HepG2 (cell line): ENCODE measurements around the gene ACTN3. TPM values are rescaled to one million over a fixed set of nuclear protein-coding genes. Genes with fewer than 3 reads are reported as not detected.

Experiments
- AKAP8 ChIP-seq: sonication (generic); formaldehyde crosslinking; IDR thresholded peaks from 2 replicates; pipeline ENCODE4 v1.5.1; 2020; ENCODE audit warnings: mild to moderate bottlenecking, missing genetic modification reagents
- ATF7 ChIP-seq, 2 experiments: fragments of 450-650 bp in 1 of 2; sonication (generic) in 1 of 2; formaldehyde crosslinking in 1 of 2; IDR thresholded peaks; 2 replicates each; pipeline versions ENCODE4 v1.4.0 to v1.6.1; 2016 to 2020; ENCODE audit warnings: antibody characterized with exemption in 1 of 2, mild to moderate bottlenecking in 1 of 2, missing genetic modification reagents in 1 of 2
- CC2D1A ChIP-seq: sonication (generic); formaldehyde crosslinking; IDR thresholded peaks from 2 replicates; pipeline ENCODE4 v1.8.1; 2023; ENCODE audit warnings: mild to moderate bottlenecking, missing genetic modification reagents
- DNMT1 ChIP-seq: sonication (generic); formaldehyde crosslinking; IDR thresholded peaks from 2 replicates; pipeline ENCODE4 v1.5.1; 2020; ENCODE audit warnings: mild to moderate bottlenecking, missing genetic modification reagents
- FOSL2 ChIP-seq: sonication (generic); formaldehyde crosslinking; IDR thresholded peaks from 2 replicates; pipeline ENCODE4 v1.4.0; 2020; ENCODE audit warnings: missing genetic modification reagents
- FOXA3 ChIP-seq: IDR thresholded peaks from 2 replicates; pipeline ENCODE4 v1.6.1; 2016; ENCODE audit warnings: missing genetic modification reagents, missing compliant biosample characterization
- GLI4 ChIP-seq: sonication (generic); formaldehyde crosslinking; IDR thresholded peaks from 2 replicates; pipeline ENCODE4 v1.5.1; 2020; ENCODE audit warnings: missing genetic modification reagents, mild to moderate bottlenecking, moderate library complexity, borderline replicate concordance
- HOXA3 ChIP-seq: sonication (generic); formaldehyde crosslinking; IDR thresholded peaks from 2 replicates; pipeline ENCODE4 v1.5.0; 2020; ENCODE audit warnings: missing genetic modification reagents
- KLF12 ChIP-seq: sonication (generic); formaldehyde crosslinking; IDR thresholded peaks from 2 replicates; pipeline ENCODE4 v1.4.0; 2020; ENCODE audit warnings: missing genetic modification reagents, borderline replicate concordance
- MXD4 ChIP-seq: IDR thresholded peaks from 2 replicates; pipeline ENCODE4 v1.6.1; 2016; ENCODE audit warnings: mild to moderate bottlenecking, missing biosample characterization, missing genetic modification reagents
- NFE2L1 ChIP-seq: sonication (generic); formaldehyde crosslinking; IDR thresholded peaks from 2 replicates; pipeline ENCODE4 v1.4.0; 2020; ENCODE audit warnings: missing genetic modification reagents, mild to moderate bottlenecking, borderline replicate concordance
- PHF21A ChIP-seq: sonication (generic); formaldehyde crosslinking; IDR thresholded peaks from 2 replicates; pipeline ENCODE4 v1.5.0; 2020; ENCODE audit warnings: mild to moderate bottlenecking, missing genetic modification reagents
- SMAD1 ChIP-seq: sonication (generic); formaldehyde crosslinking; IDR thresholded peaks from 2 replicates; pipeline ENCODE4 v1.4.0; 2020; ENCODE audit warnings: missing genetic modification reagents, low read depth, mild to moderate bottlenecking, borderline replicate concordance
- SP2 ChIP-seq: sonication (generic); formaldehyde crosslinking; IDR thresholded peaks from 2 replicates; pipeline ENCODE4 v1.5.1; 2020; ENCODE audit warnings: mild to moderate bottlenecking, missing genetic modification reagents
- TCF7L2 ChIP-seq: IDR thresholded peaks from 2 replicates; pipeline ENCODE4 v1.6.1; 2011; ENCODE audit warnings: mild to moderate bottlenecking, low read depth, low read length, moderate library complexity
- XBP1 ChIP-seq: sonication (generic); formaldehyde crosslinking; IDR thresholded peaks from 2 replicates; pipeline ENCODE4 v1.5.0; 2020; ENCODE audit warnings: missing genetic modification reagents
- ZBTB21 ChIP-seq: sonication (generic); formaldehyde crosslinking; IDR thresholded peaks from 2 replicates; pipeline ENCODE4 v1.4.0; 2020; ENCODE audit warnings: missing genetic modification reagents
- ZNF224 ChIP-seq: sonication (generic); formaldehyde crosslinking; IDR thresholded peaks from 2 replicates; pipeline ENCODE4 v1.5.0; 2020; ENCODE audit warnings: mild to moderate bottlenecking, missing genetic modification reagents
- ZNF644 ChIP-seq: IDR thresholded peaks from 2 replicates; pipeline ENCODE4 v1.6.1; 2016; ENCODE audit warnings: low read depth
- polyA plus RNA-seq, 8 experiments: library from polyadenylated mRNA; depleted of rRNA in 3 of 8; stranded (reverse) in 7 of 8; unstranded in 1 of 8; fragments of >200 nt; fragmentation: Illumina TruSeq in 4 of 8; extraction: Trizol in 4 of 8; gene quantifications; 2 replicates each; pipeline versions ENCODE4 v1.2.1 to v1.2.3, GENCODE V29; 2011 to 2016; ENCODE audit warnings: low read depth in 4 of 8, missing spikeins in 1 of 8, mixed read lengths in 1 of 8; ENCODE audit not compliant: insufficient read depth in 1 of 8
- total RNA-seq, 5 experiments: library from RNA; depleted of rRNA; stranded (reverse); fragments of >200 nt; fragmentation: Illumina TruSeq; extraction: Trizol; gene quantifications; 2 replicates each; pipeline ENCODE4 v1.2.3, GENCODE V29; 2016; ENCODE audit warnings: low read depth in 1 of 5
- TF ChIP-seq, protein P1 (sequence below): sonication (generic); formaldehyde crosslinking; IDR thresholded peaks from 2 replicates; pipeline ENCODE4 v1.4.0; 2020; ENCODE audit warnings: missing genetic modification reagents, mild to moderate bottlenecking, borderline replicate concordance
- TF ChIP-seq, protein P2 (sequence below): IDR thresholded peaks from 2 replicates; pipeline ENCODE4 v1.6.1; 2016; ENCODE audit warnings: control low read depth
- TF ChIP-seq, protein P3 (sequence below): IDR thresholded peaks from 2 replicates; pipeline ENCODE4 v1.6.1; 2018; ENCODE audit warnings: missing genetic modification reagents, mild to moderate bottlenecking, missing compliant biosample characterization
- TF ChIP-seq, protein P4 (sequence below): sonication (generic); formaldehyde crosslinking; IDR thresholded peaks from 2 replicates; pipeline ENCODE4 v1.4.0; 2020; ENCODE audit warnings: missing genetic modification reagents
- TF ChIP-seq, protein P5 (sequence below): sonication (generic); formaldehyde crosslinking; IDR thresholded peaks from 2 replicates; pipeline ENCODE4 v1.4.0; 2020; ENCODE audit warnings: mild to moderate bottlenecking, missing genetic modification reagents

The ACTN3 gene
- total and polyA plus RNA-seq, 2 of the 13 experiments (the other 11 are each of a cell fraction or from before 2014, with no cell fraction given) = 0.04 to 0.09 TPM

DNA sequence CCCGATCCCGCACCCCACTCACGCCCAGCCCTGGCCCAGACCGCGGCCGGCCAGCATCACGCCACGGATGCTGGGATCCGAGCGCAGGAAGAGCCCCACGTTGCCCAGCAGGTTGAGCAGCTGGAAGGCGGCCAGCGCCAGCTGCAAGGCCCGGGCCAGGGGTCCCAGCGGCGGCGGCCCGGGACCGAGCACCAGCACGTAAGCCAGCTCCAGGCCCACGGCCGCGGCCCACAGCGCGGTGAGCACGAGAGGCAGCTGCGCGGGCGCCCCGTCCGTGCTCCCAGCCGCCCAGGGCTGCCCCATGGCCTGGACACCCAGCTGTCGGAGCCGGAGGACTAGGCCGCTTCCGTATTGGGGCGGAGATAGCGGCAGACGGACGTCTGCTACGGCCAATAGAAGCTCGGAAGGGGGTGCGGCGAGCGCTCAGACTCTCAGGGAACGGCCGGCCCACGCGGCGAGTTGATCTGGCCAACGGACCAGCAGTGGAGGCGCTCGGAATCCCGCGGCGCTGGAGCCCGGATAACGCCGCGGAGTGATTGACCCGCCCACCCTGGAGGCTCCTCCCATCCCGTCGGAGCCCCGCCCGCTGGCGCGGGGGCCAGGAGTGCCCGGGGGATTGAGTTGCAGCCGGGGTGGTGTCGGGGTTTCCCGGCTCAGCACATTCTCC, 869 bp upstream of the ACTN3 start, which contains the start of gene ZDHHC24 (continued):
- TF ChIP-seq, protein P1, sequence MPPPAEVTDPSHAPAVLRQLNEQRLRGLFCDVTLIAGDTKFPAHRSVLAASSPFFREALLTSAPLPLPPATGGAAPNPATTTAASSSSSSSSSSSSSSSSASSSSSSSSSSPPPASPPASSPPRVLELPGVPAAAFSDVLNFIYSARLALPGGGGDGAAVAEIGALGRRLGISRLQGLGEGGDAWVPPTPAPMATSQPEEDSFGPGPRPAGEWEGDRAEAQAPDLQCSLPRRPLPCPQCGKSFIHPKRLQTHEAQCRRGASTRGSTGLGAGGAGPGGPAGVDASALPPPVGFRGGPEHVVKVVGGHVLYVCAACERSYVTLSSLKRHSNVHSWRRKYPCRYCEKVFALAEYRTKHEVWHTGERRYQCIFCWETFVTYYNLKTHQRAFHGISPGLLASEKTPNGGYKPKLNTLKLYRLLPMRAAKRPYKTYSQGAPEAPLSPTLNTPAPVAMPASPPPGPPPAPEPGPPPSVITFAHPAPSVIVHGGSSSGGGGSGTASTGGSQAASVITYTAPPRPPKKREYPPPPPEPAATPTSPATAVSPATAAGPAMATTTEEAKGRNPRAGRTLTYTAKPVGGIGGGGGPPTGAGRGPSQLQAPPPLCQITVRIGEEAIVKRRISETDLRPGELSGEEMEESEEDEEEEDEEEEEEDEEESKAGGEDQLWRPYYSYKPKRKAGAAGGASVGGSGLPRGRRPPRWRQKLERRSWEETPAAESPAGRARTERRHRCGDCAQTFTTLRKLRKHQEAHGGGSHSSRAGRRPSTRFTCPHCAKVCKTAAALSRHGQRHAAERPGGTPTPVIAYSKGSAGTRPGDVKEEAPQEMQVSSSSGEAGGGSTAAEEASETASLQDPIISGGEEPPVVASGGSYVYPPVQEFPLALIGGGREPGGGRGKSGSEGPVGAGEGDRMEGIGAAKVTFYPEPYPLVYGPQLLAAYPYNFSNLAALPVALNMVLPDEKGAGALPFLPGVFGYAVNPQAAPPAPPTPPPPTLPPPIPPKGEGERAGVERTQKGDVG (CRISPR knock-in tag) = no peak
- TF ChIP-seq XBP1 (no peak), SMAD1 (CRISPR knock-in tag) (peak; percentile 64; the same call in 1 of the 2 replicates), NFE2L1 (no peak), KLF12 (peak; percentile 62; the same call in 1 of the 2 replicates), ZNF224 (CRISPR knock-in tag) (no peak), FOSL2 (CRISPR knock-in tag) (no peak), PHF21A (0 out of 2 replicates have a peak, but pooled peaks have one; percentile 30), AKAP8 (CRISPR knock-in tag) (no peak), DNMT1 (CRISPR knock-in tag) (peak; percentile 69; the same call in 1 of the 2 replicates), SP2 (CRISPR knock-in tag) (peak; percentile 97), ZNF644 (no peak), MXD4 (CRISPR knock-in tag) (peak; percentile 64), ZBTB21 (CRISPR knock-in tag) (no peak), CC2D1A (no peak), FOXA3 (CRISPR knock-in tag) (no peak), HOXA3 (CRISPR knock-in tag) (peak; percentile 14; the same call in 1 of the 2 replicates), GLI4 (CRISPR knock-in tag) (0 out of 2 replicates have a peak, but pooled peaks have one; percentile 24), TCF7L2 (no peak), ATF7 (IDR thresholded peaks at IDR 0.05) (no peak), ATF7 (CRISPR knock-in tag; IDR thresholded peaks at IDR 0.05) (no peak)
- TF ChIP-seq, protein P2, sequence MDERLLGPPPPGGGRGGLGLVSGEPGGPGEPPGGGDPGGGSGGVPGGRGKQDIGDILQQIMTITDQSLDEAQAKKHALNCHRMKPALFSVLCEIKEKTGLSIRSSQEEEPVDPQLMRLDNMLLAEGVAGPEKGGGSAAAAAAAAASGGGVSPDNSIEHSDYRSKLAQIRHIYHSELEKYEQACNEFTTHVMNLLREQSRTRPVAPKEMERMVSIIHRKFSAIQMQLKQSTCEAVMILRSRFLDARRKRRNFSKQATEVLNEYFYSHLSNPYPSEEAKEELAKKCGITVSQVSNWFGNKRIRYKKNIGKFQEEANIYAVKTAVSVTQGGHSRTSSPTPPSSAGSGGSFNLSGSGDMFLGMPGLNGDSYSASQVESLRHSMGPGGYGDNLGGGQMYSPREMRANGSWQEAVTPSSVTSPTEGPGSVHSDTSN = peak; percentile 91
- TF ChIP-seq, protein P3, sequence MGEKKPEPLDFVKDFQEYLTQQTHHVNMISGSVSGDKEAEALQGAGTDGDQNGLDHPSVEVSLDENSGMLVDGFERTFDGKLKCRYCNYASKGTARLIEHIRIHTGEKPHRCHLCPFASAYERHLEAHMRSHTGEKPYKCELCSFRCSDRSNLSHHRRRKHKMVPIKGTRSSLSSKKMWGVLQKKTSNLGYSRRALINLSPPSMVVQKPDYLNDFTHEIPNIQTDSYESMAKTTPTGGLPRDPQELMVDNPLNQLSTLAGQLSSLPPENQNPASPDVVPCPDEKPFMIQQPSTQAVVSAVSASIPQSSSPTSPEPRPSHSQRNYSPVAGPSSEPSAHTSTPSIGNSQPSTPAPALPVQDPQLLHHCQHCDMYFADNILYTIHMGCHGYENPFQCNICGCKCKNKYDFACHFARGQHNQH (CRISPR knock-in tag) = no peak
- TF ChIP-seq, protein P4, sequence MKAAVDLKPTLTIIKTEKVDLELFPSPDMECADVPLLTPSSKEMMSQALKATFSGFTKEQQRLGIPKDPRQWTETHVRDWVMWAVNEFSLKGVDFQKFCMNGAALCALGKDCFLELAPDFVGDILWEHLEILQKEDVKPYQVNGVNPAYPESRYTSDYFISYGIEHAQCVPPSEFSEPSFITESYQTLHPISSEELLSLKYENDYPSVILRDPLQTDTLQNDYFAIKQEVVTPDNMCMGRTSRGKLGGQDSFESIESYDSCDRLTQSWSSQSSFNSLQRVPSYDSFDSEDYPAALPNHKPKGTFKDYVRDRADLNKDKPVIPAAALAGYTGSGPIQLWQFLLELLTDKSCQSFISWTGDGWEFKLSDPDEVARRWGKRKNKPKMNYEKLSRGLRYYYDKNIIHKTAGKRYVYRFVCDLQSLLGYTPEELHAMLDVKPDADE (CRISPR knock-in tag) = no peak
- TF ChIP-seq, protein P5, sequence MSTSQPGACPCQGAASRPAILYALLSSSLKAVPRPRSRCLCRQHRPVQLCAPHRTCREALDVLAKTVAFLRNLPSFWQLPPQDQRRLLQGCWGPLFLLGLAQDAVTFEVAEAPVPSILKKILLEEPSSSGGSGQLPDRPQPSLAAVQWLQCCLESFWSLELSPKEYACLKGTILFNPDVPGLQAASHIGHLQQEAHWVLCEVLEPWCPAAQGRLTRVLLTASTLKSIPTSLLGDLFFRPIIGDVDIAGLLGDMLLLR (CRISPR knock-in tag) = peak; percentile 50; the same call in 1 of the 2 replicates
